Measurements from ENCODE around the gene GSK3B.

GRCh38 chr3:119808843-119809242 is 285.4 kb downstream of the GSK3B start:
- no peak for TF ChIP-seq CTCF (IDR thresholded peaks at IDR 0.05)
- no peak for TF ChIP-seq POLR2AphosphoS5 (IDR thresholded peaks at IDR 0.05)

Data from breast epithelium (tissue), 3 donors.